Kidney epithelial cell (primary cell): ENCODE results near the gene EPYC. TPM values are rescaled to one million over a fixed set of nuclear protein-coding genes. Genes with fewer than 3 reads are reported as not detected.

Experiments used
- DNase-seq: peaks from one replicate; pipeline ENCODE4 v3.0.0-alpha.2; 2010; ENCODE audit warnings: low read depth
- H3K27me3 ChIP-seq: 2 replicates; pipeline ENCODE4 v1.6.0; 2011; ENCODE audit warnings: low read length; ENCODE audit not compliant: control insufficient read depth, insufficient read depth
- H3K36me3 ChIP-seq: 2 replicates; pipeline ENCODE4 v1.5.1; 2011; ENCODE audit warnings: low read length; ENCODE audit not compliant: control insufficient read depth, insufficient read depth
- H3K4me3 ChIP-seq: 2 replicates; pipeline ENCODE4 v1.5.1; 2011; ENCODE audit warnings: low read depth, mild to moderate bottlenecking, control low read depth, low read length
- CTCF ChIP-seq: IDR thresholded peaks from 2 replicates; pipeline ENCODE4 v1.5.1; 2011; ENCODE audit warnings: mild to moderate bottlenecking, moderate library complexity, low read length, control low read depth, inconsistent platforms; ENCODE audit not compliant: insufficient read depth, poor library complexity, severe bottlenecking
- total RNA-seq: library from RNA; depleted of rRNA; stranded (reverse); fragments of >200 nt; gene quantifications from 2 replicates; pipeline ENCODE4 v1.2.3, GENCODE V29; 2015

The EPYC gene
- total RNA-seq, 1 donor from 2014 or later: not detected

GRCh38 chr12:90999966-91000365, 4.8 kb downstream of the EPYC start:
- H3K36me3 ChIP-seq: no peaks in the 10 kb centered on the region
- TF ChIP-seq CTCF: no peak
- H3K4me3 ChIP-seq: no peak overlapping the region
- H3K27me3 ChIP-seq: no peaks in the 10 kb centered on the region
- DNase-seq: no peak

GRCh38 chr12:90999527-90999926, 5.2 kb downstream of the EPYC start:
- Histone ChIP-seq H3K27me3 (no peaks in the 10 kb centered on the region), H3K4me3 (no peak overlapping the region), H3K36me3 (no peaks in the 10 kb centered on the region)
- DNase-seq: no peak
- no peak for TF ChIP-seq CTCF

GRCh38 chr12:90995010-90995409, 9.8 kb downstream of the EPYC start:
- H3K36me3 ChIP-seq: no peaks in the 10 kb centered on the region
- no peak for DNase-seq

GRCh38 chr12:90991952-90992465, 12.8 kb downstream of the EPYC start:
- Histone ChIP-seq H3K27me3 (no peaks in the 10 kb centered on the region), H3K4me3 (no peak overlapping the region), H3K36me3 (no peaks in the 10 kb centered on the region)
- DNase-seq: no peak
- no peak for TF ChIP-seq CTCF

More at GRCh38 chr12:90995010-90995409, 9.8 kb downstream of the EPYC start:
- Histone ChIP-seq H3K4me3 (no peak overlapping the region), H3K27me3 (no peaks in the 10 kb centered on the region)
- TF ChIP-seq CTCF: no peak

GRCh38 chr12:90990611-90991010, 14.2 kb downstream of the EPYC start:
- no peak for TF ChIP-seq CTCF
- Histone ChIP-seq H3K27me3 (no peaks in the 10 kb centered on the region), H3K4me3 (no peak overlapping the region), H3K36me3 (no peaks in the 10 kb centered on the region)
- no peak for DNase-seq

GRCh38 chr12:90989686-90990111, 15.1 kb downstream of the EPYC start:
- no peak for DNase-seq
- TF ChIP-seq CTCF: no peak
- Histone ChIP-seq H3K27me3 (no peaks in the 10 kb centered on the region), H3K4me3 (no peak overlapping the region), H3K36me3 (no peaks in the 10 kb centered on the region)
